ENCODE data around the gene TXNDC16.
"Not testable (repeated sequence)": the region's sequence is repeated elsewhere in the genome, so short reads cannot be mapped to it uniquely, and the experiment has no call there.

The TXNDC16 gene

DNA sequence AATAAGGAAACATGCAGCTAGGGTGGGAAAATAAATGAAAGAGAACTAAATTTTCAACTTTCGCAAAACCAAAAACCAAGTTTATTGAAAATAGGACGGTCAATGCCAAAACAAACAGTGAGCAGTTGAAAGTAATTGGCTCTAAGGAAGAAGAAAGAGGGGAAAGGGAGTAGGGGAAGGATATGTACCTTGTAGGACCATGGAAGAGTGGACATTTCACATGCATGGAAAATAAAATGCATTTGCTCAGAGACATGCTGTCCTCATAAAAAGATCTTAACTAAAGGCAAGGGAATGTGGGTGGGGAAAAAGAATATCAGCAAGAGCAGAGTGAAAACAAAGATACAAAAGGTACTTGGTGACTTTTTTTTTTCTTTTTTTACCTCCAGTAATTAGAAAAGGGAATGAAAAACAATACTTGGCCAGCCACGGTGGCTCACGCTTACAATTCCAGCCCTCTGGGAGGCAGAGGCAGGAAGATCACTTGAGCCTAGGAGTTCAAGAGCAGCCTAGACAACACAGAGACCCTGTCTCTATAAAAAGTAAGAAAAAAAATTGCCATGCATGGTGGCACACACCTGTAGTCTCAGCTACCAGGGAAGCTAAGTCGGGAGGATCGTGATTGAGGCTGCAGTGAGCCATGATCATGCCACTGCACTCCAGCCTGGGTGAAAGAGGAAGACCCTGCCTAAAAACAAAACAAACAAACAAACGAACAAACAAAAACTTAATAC, 6.6 kb downstream of the TXNDC16 start:
- no peak for DNase-seq

DNA sequence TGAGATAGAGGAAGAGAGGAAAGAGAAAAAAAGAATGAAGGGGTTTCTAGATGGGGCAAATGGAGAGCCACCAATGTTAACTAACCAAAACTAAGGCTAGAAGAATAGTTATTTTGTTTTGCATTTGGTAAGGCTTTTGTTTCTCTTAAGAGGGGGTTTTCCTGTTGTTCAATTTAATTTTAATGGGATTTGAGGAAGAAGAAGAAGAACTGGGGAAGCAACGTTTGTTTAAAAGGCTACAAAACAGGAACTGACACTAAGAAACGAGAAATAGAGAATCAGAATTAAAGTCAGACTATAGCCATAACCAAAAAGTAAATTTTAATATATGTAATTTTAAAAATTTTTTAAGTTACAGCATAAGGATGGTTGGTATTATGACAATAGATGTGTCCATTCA, 13.7 kb downstream of the TXNDC16 start:
- no peak for DNase-seq

DNA sequence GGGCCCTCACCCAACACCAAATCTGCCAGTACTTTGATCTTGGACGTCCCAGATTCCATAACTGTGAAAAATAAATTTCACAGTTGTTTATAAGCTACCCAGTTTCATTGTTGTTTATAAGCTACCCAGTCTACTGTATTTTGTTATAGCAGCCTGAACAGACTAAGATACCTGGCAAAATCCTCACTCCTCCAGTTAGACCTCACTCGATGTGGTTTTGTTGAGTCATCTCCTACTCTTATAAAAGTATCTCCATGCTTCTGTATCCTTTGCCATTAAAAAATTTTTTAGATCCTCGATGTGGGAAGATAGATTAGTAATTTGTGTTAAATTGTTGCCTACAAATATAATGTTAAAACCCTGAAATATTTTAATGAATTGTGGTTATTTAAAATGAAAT, 16.0 kb downstream of the TXNDC16 start:
- DNase-seq: no peak

DNA sequence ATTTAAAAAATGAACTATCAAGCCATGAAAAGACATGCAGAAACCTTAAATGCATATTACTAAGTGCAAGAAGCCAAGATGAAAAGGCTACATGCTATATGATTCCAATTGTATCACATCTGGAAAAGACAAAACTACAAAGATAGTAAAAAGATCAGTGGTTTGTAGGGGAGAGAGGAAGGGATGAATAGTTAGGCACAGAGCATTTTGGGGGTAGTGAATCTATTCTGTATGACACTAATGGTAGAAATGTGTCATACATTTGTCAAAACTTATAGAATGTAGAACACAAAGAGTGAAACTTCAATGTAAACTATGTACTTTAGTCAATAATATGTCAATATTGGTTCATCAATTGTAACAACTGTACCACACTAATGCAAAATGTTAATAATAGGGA, 20.8 kb downstream of the TXNDC16 start:
- DNase-seq: no peak

DNA sequence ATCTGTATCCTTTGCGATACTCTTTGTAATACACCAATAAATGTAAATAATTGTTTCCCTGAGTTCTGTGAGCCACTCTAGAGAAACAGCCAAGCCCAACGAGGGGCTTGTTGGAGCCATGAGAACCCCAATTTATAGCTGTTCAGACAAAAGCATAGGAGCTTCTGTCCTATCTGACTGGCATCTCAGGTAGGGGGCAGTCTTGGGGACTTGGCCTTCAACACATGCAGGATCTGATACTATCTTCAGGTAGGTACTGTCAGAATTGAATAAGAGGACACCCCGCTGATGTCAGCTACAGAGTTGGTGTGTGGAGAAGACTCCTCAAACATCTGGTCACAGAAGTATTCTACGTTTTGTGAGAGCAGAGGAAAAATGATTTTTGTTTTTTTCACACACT, 25.3 kb downstream of the TXNDC16 start:
- no peak for DNase-seq

DNA sequence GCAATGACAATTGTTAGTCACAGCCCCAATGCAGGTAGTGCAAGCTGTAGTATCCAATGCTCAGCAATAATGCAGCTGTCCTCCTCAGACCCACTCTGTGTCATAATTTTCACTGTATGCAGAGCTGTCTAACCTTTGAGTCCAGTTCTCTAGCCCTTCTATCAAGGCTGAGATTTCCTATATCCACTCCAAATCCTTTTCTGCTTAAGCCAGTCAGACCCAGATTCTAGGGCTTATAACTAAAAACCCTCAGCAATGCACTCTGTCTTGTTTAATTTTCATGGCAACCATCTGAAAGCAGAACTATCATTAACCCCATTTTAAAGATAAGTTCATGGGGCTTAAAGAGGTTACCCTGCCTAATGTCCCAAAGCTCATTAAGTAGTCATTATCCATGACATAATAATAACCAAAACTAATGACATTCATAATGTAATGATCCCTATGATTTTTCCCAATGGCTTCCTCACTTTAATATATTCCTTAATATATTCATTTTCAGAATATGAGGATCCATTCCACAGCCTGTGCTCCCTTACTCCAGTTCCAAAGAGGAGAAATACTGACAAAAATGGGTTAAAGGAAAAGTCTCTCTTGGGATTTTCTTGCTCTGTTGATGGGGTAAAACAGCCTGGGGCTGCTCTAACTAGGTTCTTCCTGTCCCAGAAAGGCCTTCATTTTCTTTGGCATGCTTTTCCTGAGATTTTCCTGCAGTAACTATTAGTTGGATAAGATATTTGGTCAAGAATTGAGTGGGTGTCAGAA, 29.5 kb downstream of the TXNDC16 start:
- no peak for DNase-seq

DNA sequence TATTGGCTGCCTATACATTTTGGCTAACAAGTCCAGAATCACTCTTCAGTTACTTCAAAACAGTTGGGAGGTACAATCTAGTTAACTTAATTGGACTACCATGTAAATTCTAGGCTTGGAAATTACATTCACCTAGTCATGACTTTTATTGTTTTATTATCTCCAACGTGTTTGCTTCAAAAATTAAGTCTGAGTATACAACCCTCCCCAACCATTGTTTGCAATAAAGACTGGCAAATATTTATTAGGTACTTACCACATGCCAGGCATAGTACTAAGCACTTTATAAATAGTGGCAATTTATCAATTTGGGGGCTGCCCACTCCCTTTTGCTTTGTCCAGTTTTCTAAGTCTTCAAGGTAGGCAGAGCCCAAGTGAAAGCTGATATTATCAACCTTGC, 30.3 kb downstream of the TXNDC16 start:
- no peak for DNase-seq

DNA sequence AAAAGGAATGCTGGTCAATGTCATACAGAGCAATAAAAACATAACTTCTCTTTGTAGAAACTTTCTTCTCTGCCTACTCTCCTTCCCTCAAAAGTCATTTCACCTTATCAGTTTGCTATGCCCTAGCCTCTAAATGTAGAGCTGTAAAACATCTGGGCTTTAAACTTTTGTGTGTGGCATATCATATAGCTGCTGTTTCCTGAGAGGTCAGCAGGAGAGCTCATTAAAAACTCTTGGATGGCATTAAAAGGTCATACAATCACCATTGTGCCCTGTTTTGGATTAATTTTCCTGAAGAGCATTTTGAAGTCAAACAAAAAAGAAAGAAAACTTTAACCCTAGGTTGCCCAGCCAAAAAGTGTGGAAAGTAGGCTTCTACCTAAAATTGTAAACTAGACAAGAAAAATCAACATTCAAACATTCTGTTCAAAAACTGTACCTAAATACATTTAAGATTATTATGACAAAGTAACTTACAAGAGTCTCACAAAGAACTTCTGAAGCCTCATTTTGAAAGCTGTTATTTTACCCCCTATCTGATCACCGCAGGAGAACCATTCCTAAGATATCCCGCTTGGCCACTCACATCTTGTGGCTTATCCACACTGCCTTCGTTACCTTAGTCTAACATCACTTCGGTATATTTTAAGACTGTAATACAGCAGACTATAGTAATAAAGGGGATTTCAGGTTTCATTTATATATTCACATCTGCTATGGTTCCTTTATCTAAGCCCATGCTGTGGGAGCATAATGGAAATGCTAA, 38.1 kb downstream of the TXNDC16 start:
- DNase-seq: no peak

DNA sequence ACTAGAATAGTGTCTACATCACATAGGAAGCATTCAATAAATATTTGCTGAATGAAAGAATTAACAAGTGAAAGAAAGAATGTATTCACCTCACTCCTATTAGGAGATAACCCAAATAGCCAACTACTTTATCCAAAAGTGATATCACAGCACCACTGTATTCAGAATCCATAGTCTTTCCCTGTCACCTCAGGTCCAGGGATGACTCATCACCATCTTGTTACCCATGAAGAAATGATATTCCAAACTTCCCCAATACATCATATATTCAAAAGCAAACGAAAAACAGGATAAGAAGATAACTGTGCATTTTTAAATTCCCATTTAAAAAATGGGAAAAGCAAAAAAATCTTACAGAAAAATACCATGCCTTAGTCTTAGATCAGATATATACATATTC, 39.1 kb downstream of the TXNDC16 start:
- DNase-seq: no peak

DNA sequence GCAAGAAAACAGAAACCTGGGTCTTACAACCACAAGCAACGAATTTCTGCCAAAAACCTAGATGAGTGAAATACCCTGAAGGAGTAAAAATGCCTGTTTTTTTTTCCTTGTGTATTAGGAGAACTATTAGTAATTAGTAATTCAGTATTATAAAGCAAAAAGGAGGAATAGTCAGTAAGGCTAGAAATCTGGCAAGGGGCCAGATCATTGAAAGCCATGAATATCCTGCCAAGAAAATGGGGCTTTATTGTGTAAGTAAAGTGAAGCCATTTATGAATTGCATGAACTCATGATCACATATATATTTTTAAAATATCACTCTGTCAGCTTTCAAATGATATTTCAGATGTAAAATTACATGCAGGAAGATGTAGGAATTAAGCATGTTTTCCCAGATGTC, 57.9 kb downstream of the TXNDC16 start:
- DNase-seq: no peak

DNA sequence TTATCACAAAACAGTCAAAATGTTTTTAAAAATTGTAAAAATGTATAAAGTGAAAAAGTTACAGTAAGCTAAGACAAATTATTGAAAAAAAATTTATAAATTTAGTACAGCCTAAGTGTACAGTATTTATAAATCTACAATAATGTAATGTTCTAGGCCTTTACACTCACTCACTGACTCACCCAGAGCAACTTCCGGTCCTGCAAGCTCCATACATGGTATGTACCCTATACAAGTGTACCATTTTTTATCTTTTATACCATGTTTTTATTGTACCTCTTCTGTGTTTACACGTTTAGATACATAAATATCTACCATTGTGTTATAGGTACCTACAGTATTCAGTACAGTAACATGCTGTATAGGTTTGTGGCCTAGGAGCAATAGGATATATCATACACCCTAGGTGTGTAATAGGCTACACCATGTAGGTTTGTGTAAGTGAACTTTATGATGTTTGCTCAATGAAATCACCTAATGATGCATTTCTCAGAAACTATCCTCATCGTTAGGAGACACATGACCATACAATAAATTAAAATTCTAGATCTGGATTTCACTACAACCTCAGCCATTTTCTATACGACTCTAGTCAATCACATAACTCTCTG, 66.8 kb downstream of the TXNDC16 start:
- no peak for DNase-seq

DNA sequence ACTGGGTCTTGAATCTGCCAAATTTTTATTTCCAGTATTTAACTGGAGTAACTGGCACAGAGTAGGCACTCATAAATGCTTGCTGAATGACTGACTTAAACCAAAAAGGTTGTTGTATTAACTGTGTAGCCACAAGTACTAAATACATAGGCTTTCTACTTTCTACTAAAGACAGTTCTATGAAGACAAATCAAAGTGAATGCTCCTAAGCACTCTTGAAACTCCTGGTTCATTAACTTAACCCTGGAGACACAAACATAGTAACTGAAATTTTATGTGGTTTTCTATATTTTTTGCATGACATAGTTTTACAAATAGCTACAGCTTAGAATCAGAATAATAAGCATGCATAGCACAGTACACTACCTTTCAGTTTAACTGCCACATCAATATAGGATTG, 70.4 kb downstream of the TXNDC16 start:
- no peak for DNase-seq

DNA sequence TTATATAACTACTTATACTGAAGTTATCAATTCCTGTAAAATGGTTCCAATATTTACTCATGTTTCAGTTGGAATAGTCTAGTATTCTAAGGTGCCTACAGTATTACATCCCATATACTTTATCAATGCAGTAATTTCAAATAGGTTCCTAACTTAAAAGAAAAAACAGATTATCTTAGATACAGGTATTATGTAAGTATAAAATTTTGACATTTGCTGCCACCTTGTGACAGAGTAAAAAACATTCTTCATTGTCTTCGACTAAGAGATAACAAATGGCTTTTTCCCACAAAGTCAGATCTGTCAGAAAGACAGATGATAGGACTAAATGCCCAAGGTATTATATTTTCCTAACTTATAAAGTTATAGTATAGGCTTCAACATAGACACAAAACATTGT, 78.7 kb downstream of the TXNDC16 start:
- peak in 1 of 56 donors; percentile 1 for DNase-seq

DNA sequence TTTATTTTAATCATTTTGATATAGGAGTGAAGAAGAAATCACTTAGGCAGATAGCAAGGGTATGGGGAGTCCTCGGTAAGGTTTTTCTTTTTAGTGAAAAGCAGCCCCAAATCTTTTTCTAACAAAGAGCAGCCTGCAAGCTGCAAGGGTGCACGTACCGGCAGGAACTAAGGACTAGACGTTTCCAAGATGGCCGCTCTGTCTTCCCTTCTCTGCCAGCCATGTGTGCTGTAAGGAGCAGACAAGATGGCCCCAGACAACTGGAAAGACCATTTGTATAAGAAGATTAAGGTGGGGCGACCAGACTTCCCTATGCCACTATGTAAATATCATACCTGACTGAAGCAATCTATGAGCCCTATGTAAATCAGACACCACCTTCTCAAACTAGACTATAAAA, 79.6 kb downstream of the TXNDC16 start:
- no peak for DNase-seq

DNA sequence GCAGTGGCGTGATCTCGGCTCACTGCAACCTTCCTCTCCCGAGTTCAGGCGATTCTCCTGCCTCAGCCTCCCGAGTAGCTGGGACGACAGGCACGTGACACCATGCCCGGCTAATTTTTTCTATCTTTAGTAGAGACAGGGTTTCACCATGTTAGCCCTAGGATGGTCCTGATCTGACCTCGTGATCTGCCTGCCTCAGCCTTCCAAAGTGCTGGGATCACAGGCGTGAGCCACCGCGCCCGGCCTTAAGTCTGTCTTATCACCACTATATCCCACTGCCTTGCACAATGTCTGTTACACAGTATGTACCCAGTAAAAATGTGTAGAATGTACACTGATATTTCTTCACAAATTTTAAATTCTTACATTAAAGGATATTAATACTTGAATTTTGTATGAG, 80.1 kb downstream of the TXNDC16 start:
- DNase-seq: not testable (repeated sequence)

DNA sequence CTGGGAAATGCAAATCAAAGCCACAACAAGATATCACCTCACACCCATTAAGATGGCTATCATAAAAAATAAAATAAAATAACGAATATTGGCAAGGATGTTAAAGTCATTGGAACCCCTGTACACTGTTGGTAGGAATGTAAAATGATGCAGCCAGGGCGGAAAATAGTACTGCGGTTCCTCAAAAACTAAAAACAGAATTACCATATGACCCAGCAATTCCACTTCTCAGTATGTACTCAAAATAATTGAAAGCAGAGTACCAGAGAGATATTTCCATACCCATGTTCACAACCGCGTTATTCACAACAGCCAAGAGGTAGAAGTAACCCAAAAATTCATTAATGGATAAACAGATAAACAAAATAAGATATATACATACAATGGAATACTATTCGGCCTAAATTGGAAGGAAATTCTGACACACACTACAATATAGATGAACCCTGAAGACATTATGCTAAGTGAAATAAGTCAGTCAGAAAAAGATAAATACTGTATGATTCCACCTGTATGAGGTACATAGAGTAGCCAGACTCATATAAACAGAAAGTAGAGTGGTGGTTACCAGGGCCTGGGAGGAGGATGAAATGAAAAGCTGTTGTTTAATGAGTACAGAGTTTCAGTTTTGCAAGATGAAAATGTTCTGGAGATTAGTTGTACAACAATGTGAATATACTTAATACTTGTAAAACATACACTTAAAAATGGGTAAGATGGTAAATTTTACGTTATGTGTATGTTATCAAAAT, 84.6 kb downstream of the TXNDC16 start:
- no peak for DNase-seq

DNA sequence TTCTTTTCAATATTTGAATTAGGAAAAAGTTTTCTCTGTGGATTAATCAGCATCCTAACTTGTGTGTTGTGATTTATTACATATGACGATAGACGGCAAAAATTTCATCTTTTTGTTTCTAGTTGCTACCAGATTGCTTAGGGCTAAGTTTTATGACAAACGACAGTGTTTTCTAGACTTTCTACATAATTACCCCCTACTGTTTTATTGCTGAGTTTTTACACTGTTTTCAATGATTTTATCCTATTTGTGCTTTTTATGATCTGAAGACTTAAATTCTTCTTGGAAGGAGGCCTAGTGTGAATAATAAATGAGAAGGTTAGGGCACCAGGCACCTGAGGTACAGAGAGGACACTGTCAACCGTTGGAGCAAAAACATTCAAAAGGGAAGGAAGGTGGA, 88.1 kb downstream of the TXNDC16 start:
- no peak for DNase-seq

DNA sequence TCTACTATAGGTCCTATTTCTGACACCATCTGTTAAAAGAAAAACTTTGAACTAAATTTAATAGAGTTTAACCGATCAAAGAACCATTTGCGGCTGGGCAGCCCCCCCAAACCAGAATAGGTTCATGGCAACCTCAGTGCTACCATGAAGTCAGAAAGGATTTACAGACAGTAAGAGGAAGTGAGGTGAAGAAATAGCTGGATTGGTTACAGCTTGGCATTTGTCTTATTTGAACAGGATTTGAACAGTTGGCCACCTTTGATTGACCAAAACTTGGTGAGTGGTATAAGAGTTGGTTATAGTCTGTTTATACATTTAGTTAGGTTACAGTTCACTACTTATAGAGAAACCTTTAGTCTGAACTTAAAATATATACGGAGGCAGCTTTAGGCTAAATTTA, 88.9 kb downstream of the TXNDC16 start:
- DNase-seq: no peak

DNA sequence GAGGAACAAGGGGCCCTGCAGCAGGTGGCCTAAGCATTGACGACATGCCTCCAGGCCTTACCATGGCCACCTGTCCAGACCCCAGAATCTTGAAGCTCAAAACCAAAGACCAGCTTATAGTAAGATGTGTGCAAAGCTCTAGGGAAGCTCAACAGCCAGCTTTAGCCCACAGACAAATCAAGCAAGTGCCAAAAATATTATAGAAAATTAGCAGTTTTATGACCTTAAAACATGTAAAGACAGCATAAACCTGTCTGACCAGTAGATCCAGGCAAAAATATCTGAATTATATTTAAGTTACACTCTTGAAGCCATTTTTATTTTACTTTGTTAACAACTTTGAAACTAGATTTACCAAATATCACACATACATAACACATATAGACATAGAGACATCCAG, 90.6 kb downstream of the TXNDC16 start:
- no peak for DNase-seq

DNA sequence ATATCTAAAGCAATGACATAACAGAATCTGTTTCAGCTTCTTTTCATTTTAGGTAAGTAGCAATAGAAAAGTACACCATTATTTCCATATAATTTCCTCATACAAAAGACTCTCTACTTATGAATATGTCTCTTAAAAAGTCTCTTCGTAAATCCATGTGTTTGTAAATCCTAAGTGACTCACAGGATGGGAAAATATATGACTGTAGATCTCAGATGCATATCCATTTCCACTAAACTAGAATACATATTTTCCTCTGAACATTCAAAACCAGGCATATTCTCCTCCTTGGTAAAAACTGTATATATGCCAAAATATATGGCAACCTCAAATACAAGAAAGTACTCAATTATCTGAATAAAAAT, 93.6 kb downstream of the TXNDC16 start:
- DNase-seq: no peak

DNA sequence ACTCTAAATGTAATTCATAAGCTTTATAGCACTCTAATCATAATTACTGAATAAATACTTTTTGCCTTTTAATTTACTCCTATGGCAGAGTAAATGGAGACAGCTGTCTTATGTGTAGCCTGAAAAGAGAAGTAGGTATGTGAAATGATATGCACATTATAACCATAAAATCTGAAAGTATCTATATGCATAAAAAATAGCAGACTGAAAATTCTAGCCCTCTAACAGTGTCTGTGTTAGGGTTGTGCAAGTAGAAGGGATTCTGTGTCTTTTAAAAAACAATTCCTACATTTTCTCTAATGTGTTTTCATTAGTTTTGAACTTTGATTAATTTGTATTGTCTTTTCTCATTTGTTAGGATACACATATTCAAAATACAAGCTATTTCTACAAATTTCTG, 94.9 kb downstream of the TXNDC16 start:
- no peak for DNase-seq
